GM12878 (cell line): ENCODE measurements around the gene SERPINH1. TPM values are rescaled to one million over a fixed set of nuclear protein-coding genes. Genes with fewer than 3 reads are reported as not detected.

Source experiments
- ATAC-seq: fragments of 200-7000 bp; cut with Tn5 transposase; 3 replicates; pipeline ENCODE4 v1.9.1; 2020; ENCODE audit warnings: mild to moderate bottlenecking, moderate library complexity
- BruUV-seq: library from RNA; stranded (reverse); fragments of 400-500 nt; replicated peaks from 2 replicates; lab custom pipeline; 2021; lab: Mats Ljungman, UMichigan
- CTCF ChIA-PET: fragments of 300-600 bp; sonication (Branson Sonifier 250); formaldehyde crosslinking; extraction: SDS; loops from one replicate; lab custom pipeline; 2021; ENCODE audit warnings: inconsistent platforms; lab: Yijun Ruan, JAX
- POLR2A ChIA-PET: fragments of 350-600 bp; formaldehyde crosslinking; extraction: SDS; loops from one replicate; lab custom pipeline; 2021; ENCODE audit warnings: inconsistent platforms; lab: Charles Lee
- RAD21 ChIA-PET: fragments of 300-600 bp; sonication (Branson Sonifier 250); formaldehyde crosslinking; loops from one replicate; lab custom pipeline; 2023; ENCODE audit warnings: antibody characterized with exemption; ENCODE audit not compliant: unreplicated experiment; lab: Charles Lee
- SMC1A ChIA-PET: fragments of 300-600 bp; sonication (Branson Sonifier 250); formaldehyde crosslinking; loops from one replicate; lab custom pipeline; 2023; ENCODE audit not compliant: unreplicated experiment, uncharacterized antibody; lab: Charles Lee
- DNase-seq: peaks from one replicate; pipeline ENCODE4 v3.0.0-alpha.2; 2011; ENCODE audit warnings: low read depth, low spot score
- FAIRE-seq: peaks from 3 replicates; lab custom pipeline; 2011; peaks lifted over from hg19 to GRCh38; lab: Jason Lieb, UNC
- H2AFZ ChIP-seq: 2 replicates; pipeline ENCODE4 v1.6.0; 2011; ENCODE audit warnings: low read depth, low read length, control low read depth; ENCODE audit not compliant: control insufficient read depth
- H3K27ac ChIP-seq: 2 replicates; pipeline ENCODE4 v1.5.1; 2011; ENCODE audit warnings: control low read depth; ENCODE audit not compliant: control insufficient read depth, insufficient read depth
- H3K27me3 ChIP-seq, 2 experiments: replicated peaks in 1 of 2; 2 replicates each; pipeline versions ENCODE4 v1.6.0 to v1.6.1; 2011; ENCODE audit warnings: low read length in 1 of 2; ENCODE audit not compliant: control insufficient read depth in 2 of 2, insufficient read depth in 2 of 2
- H3K36me3 ChIP-seq, 2 experiments: 2 replicates each; pipeline ENCODE4 v1.5.1; 2011; ENCODE audit warnings: low read length in 1 of 2; ENCODE audit not compliant: control insufficient read depth in 2 of 2, insufficient read depth in 2 of 2
- H3K4me1 ChIP-seq: 2 replicates; pipeline ENCODE4 v1.6.1; 2011; ENCODE audit warnings: mild to moderate bottlenecking, low read length, moderate library complexity, mixed read lengths; ENCODE audit not compliant: control insufficient read depth, insufficient read depth
- H3K4me2 ChIP-seq: 2 replicates; pipeline ENCODE4 v1.6.0; 2011; ENCODE audit warnings: control low read depth; ENCODE audit not compliant: control insufficient read depth, insufficient read depth
- H3K4me3 ChIP-seq: fragments of 200-600 bp; sonication (generic); 2 replicates; pipeline ENCODE4 v1.5.1; 2016
- H3K79me2 ChIP-seq: 2 replicates; pipeline ENCODE4 v1.6.0; 2011; ENCODE audit warnings: low read length; ENCODE audit not compliant: control insufficient read depth, insufficient read depth
- H3K9ac ChIP-seq: 2 replicates; pipeline ENCODE4 v1.8.0; 2011; ENCODE audit warnings: low read length, control low read depth, mixed read lengths; ENCODE audit not compliant: control insufficient read depth, insufficient read depth
- H3K9me3 ChIP-seq: replicated peaks from 3 replicates; pipeline ENCODE4 v1.5.1; 2011; ENCODE audit warnings: mild to moderate bottlenecking, low read length; ENCODE audit not compliant: control insufficient read depth, insufficient read depth
- H4K20me1 ChIP-seq: 2 replicates; pipeline ENCODE4 v1.6.0; 2011; ENCODE audit not compliant: control insufficient read depth, insufficient read depth
- BCL3 ChIP-seq: IDR thresholded peaks from 2 replicates; pipeline ENCODE4 v1.6.1; 2011; ENCODE audit warnings: borderline replicate concordance, low read depth, mild to moderate bottlenecking, moderate library complexity, low read length; ENCODE audit not compliant: insufficient read depth, poor library complexity, severe bottlenecking
- CBFB ChIP-seq: IDR thresholded peaks from 2 replicates; pipeline ENCODE4 v1.6.1; 2016; ENCODE audit warnings: antibody characterized with exemption, low read depth
- ESRRA ChIP-seq: IDR thresholded peaks from 2 replicates; pipeline ENCODE4 v1.6.1; 2012; ENCODE audit warnings: mild to moderate bottlenecking, low read length, improper control_type of control experiment
- GABPA ChIP-seq: IDR thresholded peaks from 2 replicates; pipeline ENCODE4 v1.6.1; 2014; ENCODE audit warnings: antibody characterized with exemption, low read depth, mild to moderate bottlenecking, inconsistent platforms
- JUND ChIP-seq: IDR thresholded peaks from 2 replicates; pipeline ENCODE4 v1.6.1; 2012; ENCODE audit warnings: low read depth, mild to moderate bottlenecking, low read length, improper control_type of control experiment, moderate library complexity
- REST ChIP-seq: IDR thresholded peaks from 2 replicates; pipeline ENCODE4 v1.6.1; 2012; ENCODE audit warnings: mild to moderate bottlenecking, low read depth, low read length
- ZNF687 ChIP-seq: fragments of 450-650 bp; IDR thresholded peaks from 2 replicates; pipeline ENCODE4 v1.6.1; 2017; ENCODE audit warnings: mild to moderate bottlenecking, moderate library complexity
- WGBS: methylation state at CpG from one replicate; pipeline ENCODE4 v1.1.6; 2016; ENCODE audit warnings: low lambda C conversion rate; ENCODE audit not compliant: insufficient replicate concordance, insufficient coverage; ENCODE audit errors: missing lambda C conversion rate; 5-methylcytosine and 5-hydroxymethylcytosine counted together
- in situ Hi-C: fragments of 300-500 bp; cut with MboI; formaldehyde crosslinking; loops from 9 replicates; pipeline ENCODE4 v1.14.3; 2018; ENCODE audit warnings: mixed read lengths
- intact Hi-C: fragments of 100-400 bp; cut with micrococcal nuclease; formaldehyde crosslinking; loops from one replicate; pipeline ENCODE4 v1.14.2; 2022; ENCODE audit not compliant: unreplicated experiment
- polyA plus RNA-seq, 11 experiments: library from polyadenylated mRNA; depleted of rRNA in 4 of 11; unstranded in 6 of 11; stranded (reverse) in 5 of 11; fragments of >200 nt; fragmentation: Nextera tagmentation in 4 of 11; fragmentation: Illumina TruSeq in 1 of 11; extraction: Ambion mirVana in 4 of 11; extraction: Trizol in 1 of 11; gene quantifications; 1 replicate in 1 of 11; 2 replicates in 10 of 11; pipeline versions ENCODE4 v1.2.1 to v1.2.3, GENCODE V29; 2011 to 2016; ENCODE audit warnings: inconsistent platforms in 2 of 11, missing spikeins in 2 of 11, low read depth in 1 of 11
- total RNA-seq, 4 experiments: library from RNA; depleted of rRNA in 3 of 4; stranded (reverse); fragments of >200 nt in 3 of 4; fragmentation: Illumina TruSeq in 1 of 4; extraction: Trizol in 1 of 4; gene quantifications; 2 replicates each; pipeline versions ENCODE4 v1.2.1 to v1.2.3, GENCODE V29; 2013 to 2021

The SERPINH1 gene
- total and polyA plus RNA-seq, 10 of the 15 experiments (the other 5 are each of a cell fraction or from before 2014, with no cell fraction given): 0.34 to 19.8 (median 13.7) TPM

GRCh38 chr11:75549370-75549958 is 12.6 kb upstream of the SERPINH1 start (continued):
- TF ChIP-seq ZNF687 (no peak), REST (no peak)

- 56% methylated on average over 6 of the region's 6 CpGs for WGBS
- Histone ChIP-seq H3K36me3 (no peaks in the 10 kb centered on the region), H3K27me3 (no peaks in the 10 kb centered on the region), H3K27ac (no peak overlapping the region), H3K9ac (no peak overlapping the region), H3K9me3 (no peaks in the 10 kb centered on the region), H3K4me3 (no peak overlapping the region), H3K4me1 (no peaks in the 10 kb centered on the region), H4K20me1 (no peaks in the 10 kb centered on the region), H3K4me2 (no peak overlapping the region), H3K79me2 (no peaks in the 10 kb centered on the region), H2AFZ (no peak overlapping the region)
- SMC1A ChIA-PET: interaction anchor here (0.7 kb wide), 1 partner anchor 12 kb away, joined by 3 read pairs; no protein-coding TSS in a partner anchor
- CTCF ChIA-PET: interaction anchor here (0.7 to 1.9 kb wide), 4 partner anchors 16 to 253 kb away, joined by 3 to 4 read pairs (median 4); no protein-coding TSS in a partner anchor
- ATAC-seq (peak; percentile 26; the same call in 1 of the 3 replicates), FAIRE-seq (no peak), DNase-seq (no peak)
- RAD21 ChIA-PET: no interaction called here
- POLR2A ChIA-PET: no interaction called here
- no TSS peak for BruUV-seq
- intact Hi-C loops (no loop called here), in situ Hi-C loops (no loop called here)
- TF ChIP-seq ESRRA (no peak), GABPA (no peak), JUND (no peak), CBFB (no peak), REST (no peak), BCL3 (no peak)
These were observed 8.9 kb upstream of the SERPINH1 start for GRCh38 chr11:75553182-75553581.
